DOHH2 (cell line): ENCODE results near the gene SLC5A10.

Experiments used
- H3F3A ChIP-seq: fragments of 200-600 bp; sonication (generic), shearing (Covaris generic); 2 replicates; pipeline ENCODE4 v1.6.0; 2016; ENCODE audit warnings: antibody characterized with exemption, mild to moderate bottlenecking; ENCODE audit not compliant: control insufficient read depth, insufficient read depth
- H3K27ac ChIP-seq: fragments of 200-600 bp; sonication (generic); 2 replicates; pipeline ENCODE4 v1.5.1; 2014; ENCODE audit warnings: low read depth, mild to moderate bottlenecking, low read length, moderate library complexity
- H3K27me3 ChIP-seq: fragments of 200-600 bp; sonication (generic); 2 replicates; pipeline ENCODE4 v1.6.1; 2014; ENCODE audit warnings: mild to moderate bottlenecking, low read length, mixed read lengths; ENCODE audit not compliant: control insufficient read depth
- H3K36me3 ChIP-seq: fragments of 200-600 bp; sonication (generic); 2 replicates; pipeline ENCODE4 v1.6.1; 2014; ENCODE audit warnings: mild to moderate bottlenecking, low read length, moderate library complexity, mixed read lengths; ENCODE audit not compliant: control insufficient read depth
- H3K4me1 ChIP-seq: fragments of 200-600 bp; sonication (generic); 2 replicates; pipeline ENCODE4 v1.6.1; 2014; ENCODE audit warnings: mild to moderate bottlenecking, low read length, mixed read lengths; ENCODE audit not compliant: control insufficient read depth
- H3K4me2 ChIP-seq: fragments of 200-600 bp; sonication (generic); 2 replicates; pipeline ENCODE4 v1.6.0; 2014; ENCODE audit warnings: mild to moderate bottlenecking, low read length, moderate library complexity
- H3K4me3 ChIP-seq: fragments of 200-600 bp; sonication (generic); 2 replicates; pipeline ENCODE4 v1.5.1; 2014; ENCODE audit warnings: mild to moderate bottlenecking, low read length, mixed read lengths
- H3K79me2 ChIP-seq: fragments of 200-600 bp; sonication (generic); 2 replicates; pipeline ENCODE4 v1.6.1; 2014; ENCODE audit warnings: mild to moderate bottlenecking, low read length, mixed read lengths; ENCODE audit not compliant: control insufficient read depth
- H3K9me2 ChIP-seq: fragments of 200-600 bp; sonication (generic); replicated peaks from 2 replicates; pipeline ENCODE4 v1.6.1; 2014; ENCODE audit warnings: mild to moderate bottlenecking, low read length, mixed read lengths; ENCODE audit not compliant: control insufficient read depth
- H3K9me3 ChIP-seq: fragments of 200-600 bp; sonication (generic); 2 replicates; pipeline ENCODE4 v1.6.1; 2014; ENCODE audit warnings: antibody characterized with exemption, low read length, mixed read lengths; ENCODE audit not compliant: control insufficient read depth, insufficient read depth
- H4K20me1 ChIP-seq: fragments of 200-600 bp; sonication (generic); 2 replicates; pipeline ENCODE4 v1.6.0; 2014; ENCODE audit warnings: low read depth, mild to moderate bottlenecking, antibody characterized with exemption, low read length, moderate library complexity; ENCODE audit not compliant: control insufficient read depth, insufficient read depth
- CTCF ChIP-seq: fragments of 200-600 bp; sonication (generic); IDR thresholded peaks from one replicate; pipeline ENCODE4 v1.5.1; 2014; ENCODE audit warnings: antibody characterized with exemption, mild to moderate bottlenecking, low read depth, low read length; ENCODE audit not compliant: poor library complexity, severe bottlenecking
- EZH2phosphoT487 ChIP-seq: fragments of 200-600 bp; sonication (generic); IDR thresholded peaks from 2 replicates; pipeline ENCODE4 v1.6.1; 2017; ENCODE audit warnings: borderline replicate concordance, mild to moderate bottlenecking, antibody characterized with exemption, low read length, moderate library complexity, mixed read lengths

Gene SLC5A10

GRCh38 chr17:18964018-18964351 lies 12.0 kb downstream of the SLC5A10 start:
- TF ChIP-seq EZH2phosphoT487 (no peak), CTCF (no peak)
- Histone ChIP-seq H3K79me2 (no peaks in the 10 kb centered on the region), H3K4me3 (no peak overlapping the region), H3K27me3 (no peaks in the 10 kb centered on the region), H3K4me2 (no peak overlapping the region), H3K36me3 (no peaks in the 10 kb centered on the region), H3K9me2 (no peaks in the 10 kb centered on the region), H3K27ac (no peak overlapping the region), H3K4me1 (peaks cover 14% of the 10 kb centered on the region), H3F3A (no peaks in the 10 kb centered on the region), H4K20me1 (no peaks in the 10 kb centered on the region), H3K9me3 (no peaks in the 10 kb centered on the region)

- H3K4me2 ChIP-seq: no peak overlapping the region
- H3K9me2 ChIP-seq: no peaks in the 10 kb centered on the region
- no peaks in the 10 kb centered on the region for H3K27me3 ChIP-seq
- TF ChIP-seq EZH2phosphoT487: no peak
- no peak for TF ChIP-seq CTCF
- H3K79me2 ChIP-seq: no peaks in the 10 kb centered on the region
- H4K20me1 ChIP-seq: no peaks in the 10 kb centered on the region
- H3F3A ChIP-seq: no peaks in the 10 kb centered on the region
- H3K27ac ChIP-seq: no peak overlapping the region
- H3K4me1 ChIP-seq: peaks cover 14% of the 10 kb centered on the region
- H3K9me3 ChIP-seq: no peaks in the 10 kb centered on the region
- no peak overlapping the region for H3K4me3 ChIP-seq
- no peaks in the 10 kb centered on the region for H3K36me3 ChIP-seq
These were observed 12.6 kb downstream of the SLC5A10 start for GRCh38 chr17:18964550-18964949.

- Histone ChIP-seq H3K9me2 (no peaks in the 10 kb centered on the region), H3K27ac (no peak overlapping the region), H3K9me3 (no peaks in the 10 kb centered on the region), H3K27me3 (no peaks in the 10 kb centered on the region), H3K79me2 (no peaks in the 10 kb centered on the region), H3K4me2 (no peak overlapping the region), H3F3A (no peaks in the 10 kb centered on the region), H3K4me3 (no peak overlapping the region), H3K4me1 (peaks cover 10% of the 10 kb centered on the region), H3K36me3 (no peaks in the 10 kb centered on the region), H4K20me1 (no peaks in the 10 kb centered on the region)
- TF ChIP-seq CTCF (no peak), EZH2phosphoT487 (no peak)
These were observed 13.7 kb downstream of the SLC5A10 start for GRCh38 chr17:18965530-18966236.
